ENCODE results near the gene SFT2D3. TPM values are rescaled to one million over a fixed set of nuclear protein-coding genes. Genes with fewer than 3 reads are reported as not detected.
A peak's percentile ranks its signal among the peaks of the same experiment; 100 is the strongest.

Gene SFT2D3
- total and polyA plus RNA-seq, 9 of the 15 experiments (the other 6 are each of a cell fraction or from before 2014, with no cell fraction given) = 7.5 to 9.9 (median 8.9) TPM; not detected in 2

GRCh38 chr2:127701193-127701650 is at the start of gene SFT2D3 (continued):
- TF ChIP-seq MNT (conservative IDR thresholded peaks at IDR 0.05) = no peak; a peak in 1 of 4 replicates
- peak; percentile 85 for TF ChIP-seq NFRKB (IDR thresholded peaks at IDR 0.05; ENCODE audit: low read depth)
- no peak for TF ChIP-seq THAP7 (CRISPR knock-in tag; IDR thresholded peaks at IDR 0.05)
- TF ChIP-seq DMBX1 (CRISPR knock-in tag; IDR thresholded peaks at IDR 0.05; ENCODE audit: borderline replicate concordance) = no peak
- no peak for TF ChIP-seq CLOCK (CRISPR knock-in tag; IDR thresholded peaks at IDR 0.05; ENCODE audit: borderline replicate concordance)
- TF ChIP-seq CHD1 (IDR thresholded peaks at IDR 0.05; ENCODE audit: low read length) = peak; percentile 40
- TF ChIP-seq GATAD2A (IDR thresholded peaks at IDR 0.05) = no peak
- TF ChIP-seq CAMTA2 (CRISPR knock-in tag; conservative IDR thresholded peaks at IDR 0.05) = peak; percentile 74; the same call in 1 of the 2 replicates
- TF ChIP-seq, protein P1, sequence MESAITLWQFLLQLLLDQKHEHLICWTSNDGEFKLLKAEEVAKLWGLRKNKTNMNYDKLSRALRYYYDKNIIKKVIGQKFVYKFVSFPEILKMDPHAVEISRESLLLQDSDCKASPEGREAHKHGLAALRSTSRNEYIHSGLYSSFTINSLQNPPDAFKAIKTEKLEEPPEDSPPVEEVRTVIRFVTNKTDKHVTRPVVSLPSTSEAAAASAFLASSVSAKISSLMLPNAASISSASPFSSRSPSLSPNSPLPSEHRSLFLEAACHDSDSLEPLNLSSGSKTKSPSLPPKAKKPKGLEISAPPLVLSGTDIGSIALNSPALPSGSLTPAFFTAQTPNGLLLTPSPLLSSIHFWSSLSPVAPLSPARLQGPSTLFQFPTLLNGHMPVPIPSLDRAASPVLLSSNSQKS (CRISPR knock-in tag; IDR thresholded peaks at IDR 0.05) = no peak
- no peak for TF ChIP-seq HNRNPH1 (optimal IDR thresholded peaks at IDR 0.05; ENCODE audit: low read depth, low read length)
- TF ChIP-seq ZMIZ1 (IDR thresholded peaks at IDR 0.05; ENCODE audit: low read depth in 2 of 2, low read length in 2 of 2) = 0 out of 4 replicates have a peak, but pooled peaks of 1 of the 2 experiments have one; percentile 19
- TF ChIP-seq, protein P2, sequence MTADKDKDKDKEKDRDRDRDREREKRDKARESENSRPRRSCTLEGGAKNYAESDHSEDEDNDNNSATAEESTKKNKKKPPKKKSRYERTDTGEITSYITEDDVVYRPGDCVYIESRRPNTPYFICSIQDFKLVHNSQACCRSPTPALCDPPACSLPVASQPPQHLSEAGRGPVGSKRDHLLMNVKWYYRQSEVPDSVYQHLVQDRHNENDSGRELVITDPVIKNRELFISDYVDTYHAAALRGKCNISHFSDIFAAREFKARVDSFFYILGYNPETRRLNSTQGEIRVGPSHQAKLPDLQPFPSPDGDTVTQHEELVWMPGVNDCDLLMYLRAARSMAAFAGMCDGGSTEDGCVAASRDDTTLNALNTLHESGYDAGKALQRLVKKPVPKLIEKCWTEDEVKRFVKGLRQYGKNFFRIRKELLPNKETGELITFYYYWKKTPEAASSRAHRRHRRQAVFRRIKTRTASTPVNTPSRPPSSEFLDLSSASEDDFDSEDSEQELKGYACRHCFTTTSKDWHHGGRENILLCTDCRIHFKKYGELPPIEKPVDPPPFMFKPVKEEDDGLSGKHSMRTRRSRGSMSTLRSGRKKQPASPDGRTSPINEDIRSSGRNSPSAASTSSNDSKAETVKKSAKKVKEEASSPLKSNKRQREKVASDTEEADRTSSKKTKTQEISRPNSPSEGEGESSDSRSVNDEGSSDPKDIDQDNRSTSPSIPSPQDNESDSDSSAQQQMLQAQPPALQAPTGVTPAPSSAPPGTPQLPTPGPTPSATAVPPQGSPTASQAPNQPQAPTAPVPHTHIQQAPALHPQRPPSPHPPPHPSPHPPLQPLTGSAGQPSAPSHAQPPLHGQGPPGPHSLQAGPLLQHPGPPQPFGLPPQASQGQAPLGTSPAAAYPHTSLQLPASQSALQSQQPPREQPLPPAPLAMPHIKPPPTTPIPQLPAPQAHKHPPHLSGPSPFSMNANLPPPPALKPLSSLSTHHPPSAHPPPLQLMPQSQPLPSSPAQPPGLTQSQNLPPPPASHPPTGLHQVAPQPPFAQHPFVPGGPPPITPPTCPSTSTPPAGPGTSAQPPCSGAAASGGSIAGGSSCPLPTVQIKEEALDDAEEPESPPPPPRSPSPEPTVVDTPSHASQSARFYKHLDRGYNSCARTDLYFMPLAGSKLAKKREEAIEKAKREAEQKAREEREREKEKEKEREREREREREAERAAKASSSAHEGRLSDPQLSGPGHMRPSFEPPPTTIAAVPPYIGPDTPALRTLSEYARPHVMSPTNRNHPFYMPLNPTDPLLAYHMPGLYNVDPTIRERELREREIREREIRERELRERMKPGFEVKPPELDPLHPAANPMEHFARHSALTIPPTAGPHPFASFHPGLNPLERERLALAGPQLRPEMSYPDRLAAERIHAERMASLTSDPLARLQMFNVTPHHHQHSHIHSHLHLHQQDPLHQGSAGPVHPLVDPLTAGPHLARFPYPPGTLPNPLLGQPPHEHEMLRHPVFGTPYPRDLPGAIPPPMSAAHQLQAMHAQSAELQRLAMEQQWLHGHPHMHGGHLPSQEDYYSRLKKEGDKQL (CRISPR knock-in tag; IDR thresholded peaks at IDR 0.05; ENCODE audit: borderline replicate concordance) = no peak

Data from K562 (cell line).